ENCODE measurements around the gene TMEM184A.

GRCh38 chr7:1513657-1514095, 42.3 kb downstream of the TMEM184A start:
- TF ChIP-seq POLR2A (IDR thresholded peaks at IDR 0.05; ENCODE audit: low read depth, low read length) (no peak), GATA2 (IDR thresholded peaks at IDR 0.05; ENCODE audit: insufficient read depth, insufficient read length, low read depth, low read length) (no peak), CTCF (IDR thresholded peaks at IDR 0.05; ENCODE audit: extremely low read depth in 1 of 2, insufficient read depth in 1 of 2, low read depth in 1 of 2, low read length in 2 of 2) (no peak), MYC (IDR thresholded peaks at IDR 0.05; ENCODE audit: low read depth, low read length) (no peak), FOS (IDR thresholded peaks at IDR 0.05; ENCODE audit: borderline replicate concordance, insufficient read depth, low read length) (no peak), POLR2AphosphoS5 (IDR thresholded peaks at IDR 0.05; ENCODE audit: insufficient read depth, low read depth, low read length) (no peak), EZH2 (IDR thresholded peaks at IDR 0.05; ENCODE audit: borderline replicate concordance, low read depth, low read length, severe bottlenecking) (no peak), JUN (IDR thresholded peaks at IDR 0.05; ENCODE audit: borderline replicate concordance, insufficient read depth, insufficient read length, low read depth) (no peak)
- TF ChIP-seq, protein P1, sequence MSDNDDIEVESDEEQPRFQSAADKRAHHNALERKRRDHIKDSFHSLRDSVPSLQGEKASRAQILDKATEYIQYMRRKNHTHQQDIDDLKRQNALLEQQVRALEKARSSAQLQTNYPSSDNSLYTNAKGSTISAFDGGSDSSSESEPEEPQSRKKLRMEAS (IDR thresholded peaks at IDR 0.05; ENCODE audit: insufficient read depth, insufficient read length), result no peak

Measured in endothelial cell of umbilical vein (primary cell).